ENCODE data around the gene NACC1.
"Not testable (repeated sequence)": the region's sequence is repeated elsewhere in the genome, so short reads cannot be mapped to it uniquely, and the experiment has no call there.

DNA sequence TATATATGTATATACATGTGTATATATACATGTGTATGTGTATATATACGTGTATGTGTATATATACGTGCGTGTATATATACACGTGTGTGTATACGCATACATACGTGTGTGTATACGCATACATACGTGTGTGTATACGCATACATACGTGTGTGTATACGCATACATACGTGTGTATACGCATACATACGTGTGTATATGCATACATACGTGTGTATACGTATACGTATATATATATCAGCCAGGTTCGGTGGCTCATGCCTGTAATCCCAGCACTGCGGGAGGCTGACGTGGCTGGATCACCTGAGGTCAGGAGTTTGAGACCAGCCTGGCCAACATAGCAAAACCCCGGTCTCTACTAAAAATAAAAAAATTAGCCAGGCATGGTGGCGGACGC lies 66.9 kb downstream of the NACC1 start:
- TF ChIP-seq CTCF (IDR thresholded peaks at IDR 0.05; ENCODE audit: low read depth, low read length); POLR2A (IDR thresholded peaks at IDR 0.05; ENCODE audit: extremely low read depth, insufficient read length); MAX (IDR thresholded peaks at IDR 0.05; ENCODE audit: low read depth, low read length); MYC (IDR thresholded peaks at IDR 0.05; ENCODE audit: low read depth, low read length): not testable (repeated sequence)

All from NB4 (cell line).